Ishikawa (cell line): Measurements from ENCODE around the gene APOM.

Experiments used
- CEBPB ChIP-seq: IDR thresholded peaks from 2 replicates; pipeline ENCODE4 v1.6.1; 2012
- CREB1 ChIP-seq: IDR thresholded peaks from 2 replicates; pipeline ENCODE4 v1.6.1; 2012; ENCODE audit warnings: low read depth
- EGR1 ChIP-seq: IDR thresholded peaks from 2 replicates; pipeline ENCODE4 v1.6.1; 2012
- EP300 ChIP-seq: IDR thresholded peaks from 2 replicates; pipeline ENCODE4 v1.6.1; 2012; ENCODE audit warnings: borderline replicate concordance
- FOXM1 ChIP-seq: IDR thresholded peaks from 2 replicates; pipeline ENCODE4 v1.6.1; 2012; ENCODE audit warnings: low read depth, borderline replicate concordance
- NFIC ChIP-seq: IDR thresholded peaks from 2 replicates; pipeline ENCODE4 v1.6.1; 2012
- RAD21 ChIP-seq: IDR thresholded peaks from 2 replicates; pipeline ENCODE4 v1.6.1; 2012; ENCODE audit warnings: low read depth
- TAF1 ChIP-seq: IDR thresholded peaks from 2 replicates; pipeline ENCODE4 v1.6.1; 2012; ENCODE audit warnings: low read depth, mild to moderate bottlenecking
- TCF12 ChIP-seq: IDR thresholded peaks from 2 replicates; pipeline ENCODE4 v1.6.1; 2012; ENCODE audit warnings: low read depth
- TEAD4 ChIP-seq: IDR thresholded peaks from 2 replicates; pipeline ENCODE4 v1.6.1; 2012
- USF1 ChIP-seq: IDR thresholded peaks from 2 replicates; pipeline ENCODE4 v1.6.1; 2012
- YY1 ChIP-seq: IDR thresholded peaks from 2 replicates; pipeline ENCODE4 v1.6.1; 2012; ENCODE audit warnings: low read depth
- ZBTB7A ChIP-seq: IDR thresholded peaks from 2 replicates; pipeline ENCODE4 v1.6.1; 2012; ENCODE audit warnings: low read depth
- TF ChIP-seq, protein P1 (sequence below): IDR thresholded peaks from 2 replicates; pipeline ENCODE4 v1.6.1; 2012
- TF ChIP-seq, protein P2 (sequence below): IDR thresholded peaks from 2 replicates; pipeline ENCODE4 v1.6.1; 2012; ENCODE audit warnings: low read depth, mild to moderate bottlenecking

The APOM gene

GRCh38 chr6:31662124-31662723 lies 6.5 kb downstream of the APOM start:
- TF ChIP-seq, protein P1, sequence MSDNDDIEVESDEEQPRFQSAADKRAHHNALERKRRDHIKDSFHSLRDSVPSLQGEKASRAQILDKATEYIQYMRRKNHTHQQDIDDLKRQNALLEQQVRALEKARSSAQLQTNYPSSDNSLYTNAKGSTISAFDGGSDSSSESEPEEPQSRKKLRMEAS, result no peak
- TF ChIP-seq TEAD4 (no peak), EP300 (no peak), FOXM1 (no peak), TAF1 (no peak), NFIC (no peak), RAD21 (no peak), USF1 (no peak), CEBPB (no peak), TCF12 (no peak), ZBTB7A (no peak), EGR1 (no peak), YY1 (no peak), CREB1 (no peak)
- TF ChIP-seq, protein P2, sequence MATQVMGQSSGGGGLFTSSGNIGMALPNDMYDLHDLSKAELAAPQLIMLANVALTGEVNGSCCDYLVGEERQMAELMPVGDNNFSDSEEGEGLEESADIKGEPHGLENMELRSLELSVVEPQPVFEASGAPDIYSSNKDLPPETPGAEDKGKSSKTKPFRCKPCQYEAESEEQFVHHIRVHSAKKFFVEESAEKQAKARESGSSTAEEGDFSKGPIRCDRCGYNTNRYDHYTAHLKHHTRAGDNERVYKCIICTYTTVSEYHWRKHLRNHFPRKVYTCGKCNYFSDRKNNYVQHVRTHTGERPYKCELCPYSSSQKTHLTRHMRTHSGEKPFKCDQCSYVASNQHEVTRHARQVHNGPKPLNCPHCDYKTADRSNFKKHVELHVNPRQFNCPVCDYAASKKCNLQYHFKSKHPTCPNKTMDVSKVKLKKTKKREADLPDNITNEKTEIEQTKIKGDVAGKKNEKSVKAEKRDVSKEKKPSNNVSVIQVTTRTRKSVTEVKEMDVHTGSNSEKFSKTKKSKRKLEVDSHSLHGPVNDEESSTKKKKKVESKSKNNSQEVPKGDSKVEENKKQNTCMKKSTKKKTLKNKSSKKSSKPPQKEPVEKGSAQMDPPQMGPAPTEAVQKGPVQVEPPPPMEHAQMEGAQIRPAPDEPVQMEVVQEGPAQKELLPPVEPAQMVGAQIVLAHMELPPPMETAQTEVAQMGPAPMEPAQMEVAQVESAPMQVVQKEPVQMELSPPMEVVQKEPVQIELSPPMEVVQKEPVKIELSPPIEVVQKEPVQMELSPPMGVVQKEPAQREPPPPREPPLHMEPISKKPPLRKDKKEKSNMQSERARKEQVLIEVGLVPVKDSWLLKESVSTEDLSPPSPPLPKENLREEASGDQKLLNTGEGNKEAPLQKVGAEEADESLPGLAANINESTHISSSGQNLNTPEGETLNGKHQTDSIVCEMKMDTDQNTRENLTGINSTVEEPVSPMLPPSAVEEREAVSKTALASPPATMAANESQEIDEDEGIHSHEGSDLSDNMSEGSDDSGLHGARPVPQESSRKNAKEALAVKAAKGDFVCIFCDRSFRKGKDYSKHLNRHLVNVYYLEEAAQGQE, result no peak

- TF ChIP-seq, protein P1, result no peak
- TF ChIP-seq EGR1 (no peak), TEAD4 (no peak), TCF12 (no peak), CREB1 (no peak), TAF1 (no peak), CEBPB (no peak), FOXM1 (no peak), YY1 (no peak), RAD21 (no peak), ZBTB7A (no peak), NFIC (no peak), EP300 (no peak), USF1 (no peak)
- TF ChIP-seq, protein P2, result no peak
These were observed 7.6 kb downstream of the APOM start for GRCh38 chr6:31663126-31663960.

GRCh38 chr6:31663961-31664789 lies 8.5 kb downstream of the APOM start:
- TF ChIP-seq ZBTB7A (no peak), TAF1 (no peak), TCF12 (no peak), RAD21 (no peak), USF1 (no peak), NFIC (no peak), CEBPB (no peak), EGR1 (no peak), CREB1 (no peak), EP300 (no peak), YY1 (no peak), FOXM1 (no peak), TEAD4 (no peak)
- TF ChIP-seq, protein P1, result no peak
- TF ChIP-seq, protein P2, result no peak
